Inferior parietal cortex (tissue), 1 donor: ENCODE results near the gene RAD51B.

Source experiments
- DNase-seq: peaks from one replicate; pipeline ENCODE4 v3.0.0-alpha.2; 2016; ENCODE audit errors: extremely low spot score

The RAD51B gene

DNA sequence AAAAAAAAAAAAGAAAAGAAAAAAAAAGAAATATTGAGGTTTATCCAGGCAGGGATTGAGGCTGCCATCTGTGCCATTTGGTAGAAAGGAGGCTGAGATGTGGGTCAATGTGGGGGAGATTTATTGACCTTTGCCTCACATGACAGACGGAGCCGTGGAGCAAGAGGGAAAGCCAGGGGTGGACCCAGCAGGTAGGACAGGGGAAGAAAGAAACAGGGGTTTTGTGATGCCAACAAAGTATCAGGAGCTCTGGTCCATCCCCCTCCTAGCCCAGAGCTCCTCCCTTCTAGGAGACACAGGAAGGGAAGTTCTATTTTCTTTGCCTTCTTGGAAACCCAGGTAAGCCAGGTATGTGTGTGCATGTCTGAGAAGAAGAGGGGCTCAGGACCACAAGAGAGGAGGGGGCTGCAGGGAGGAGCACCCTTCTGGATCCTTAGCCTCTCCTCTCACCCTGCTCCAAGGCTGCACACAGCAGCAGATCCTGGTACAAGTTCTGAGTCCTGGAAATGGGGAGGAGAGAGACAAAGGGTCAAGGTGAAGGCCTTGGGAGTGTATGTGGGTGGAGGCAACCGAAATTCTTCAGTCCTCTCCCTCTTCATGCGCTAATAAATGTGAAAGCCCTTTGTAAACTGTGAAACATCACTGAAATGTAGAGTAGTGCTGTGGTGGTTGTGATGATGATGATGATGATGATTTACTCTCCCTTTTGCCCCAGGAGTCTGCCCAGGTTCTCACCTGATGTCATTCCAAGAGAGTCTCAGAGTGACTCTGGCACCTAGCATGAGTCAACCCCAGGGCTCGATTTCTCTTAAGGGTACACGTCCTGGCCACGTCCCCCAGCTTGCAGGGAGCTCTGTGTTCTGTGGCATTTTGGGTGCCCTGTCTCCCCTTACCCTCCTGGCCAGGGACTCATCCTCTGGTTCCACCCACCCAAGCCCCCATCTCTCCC lies 947.0 kb downstream of the RAD51B start:
- no peak for DNase-seq

DNA sequence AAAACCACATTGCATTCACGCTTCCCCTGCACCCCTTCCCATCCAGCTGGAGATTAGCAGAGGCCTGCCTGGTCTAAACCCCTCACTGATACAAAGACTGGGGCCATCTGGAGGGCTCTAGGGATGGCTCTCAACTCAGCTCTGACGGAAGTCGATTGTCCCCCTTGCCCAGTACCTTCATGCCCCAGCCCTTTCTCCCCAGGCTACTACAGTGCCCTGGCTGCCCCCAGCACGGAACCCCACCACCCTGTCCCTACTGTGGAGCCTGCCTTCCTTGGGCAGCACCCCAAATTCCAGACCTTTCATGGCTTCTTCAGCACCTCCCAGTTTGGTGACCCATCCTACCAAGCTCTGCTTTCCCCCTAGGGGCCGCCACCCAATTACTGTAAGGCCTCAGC lies 947.7 kb downstream of the RAD51B start:
- DNase-seq = no peak

- DNase-seq = no peak
Measured at GRCh38 chr14:68768316-68768715, 948.7 kb downstream of the RAD51B start.

GRCh38 chr14:68770051-68770450 lies 950.5 kb downstream of the RAD51B start:
- DNase-seq = no peak

DNA sequence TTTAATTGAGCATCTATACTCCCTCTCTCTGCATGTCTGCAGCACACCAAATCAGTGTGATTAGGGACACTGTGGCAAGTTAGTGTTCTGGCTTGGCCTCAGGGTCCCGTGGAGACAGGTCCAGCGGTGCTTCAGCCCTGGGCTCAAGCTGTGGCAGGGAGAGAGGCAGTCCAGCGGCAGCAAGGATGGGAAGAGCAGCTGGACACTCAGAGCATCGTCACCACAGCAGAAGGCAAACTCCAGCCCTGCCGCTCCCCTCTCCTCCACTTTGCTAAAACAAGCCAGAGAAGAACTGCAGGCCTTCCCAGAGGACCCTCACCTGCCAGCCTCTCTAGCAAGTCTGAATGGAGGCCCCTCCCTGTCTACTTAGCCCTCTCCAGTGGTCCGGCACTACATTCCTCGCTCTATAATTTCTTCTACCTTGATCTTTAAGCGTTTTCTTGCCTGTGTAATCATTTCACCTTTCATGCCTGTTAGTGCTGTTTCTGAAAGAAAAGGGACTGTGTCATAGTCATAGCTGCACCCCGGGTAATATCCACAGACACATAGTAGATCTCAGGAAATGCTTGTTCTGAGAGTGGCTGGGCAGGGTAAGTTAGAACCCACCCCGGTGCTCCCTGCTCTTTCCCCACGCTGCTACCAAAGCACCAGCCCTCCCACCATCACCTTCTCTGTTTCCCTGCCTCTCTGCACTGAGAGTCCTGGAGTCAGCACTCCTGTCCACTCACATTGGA lies 951.1 kb downstream of the RAD51B start:
- no peak for DNase-seq

DNA sequence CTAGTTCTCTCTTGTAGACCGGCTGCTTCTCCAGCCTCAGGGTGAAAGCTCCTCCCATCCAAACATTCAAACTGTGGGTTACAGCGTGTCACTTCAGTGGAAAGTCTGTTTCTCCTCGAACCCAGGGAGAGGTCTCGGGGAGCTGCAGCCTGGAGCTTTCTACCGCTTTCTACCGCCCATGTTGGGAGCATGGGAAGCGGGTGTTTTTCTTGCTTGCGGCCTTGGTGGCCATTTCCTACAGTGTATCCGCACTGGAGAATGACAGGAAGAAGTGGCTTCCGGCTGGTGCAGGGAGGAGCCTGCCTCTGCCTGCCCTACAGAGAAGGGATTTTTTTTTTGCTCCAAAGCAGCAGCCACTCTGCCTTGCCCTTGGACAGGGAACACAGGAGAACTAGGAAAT lies 952.1 kb downstream of the RAD51B start:
- no peak for DNase-seq

DNA sequence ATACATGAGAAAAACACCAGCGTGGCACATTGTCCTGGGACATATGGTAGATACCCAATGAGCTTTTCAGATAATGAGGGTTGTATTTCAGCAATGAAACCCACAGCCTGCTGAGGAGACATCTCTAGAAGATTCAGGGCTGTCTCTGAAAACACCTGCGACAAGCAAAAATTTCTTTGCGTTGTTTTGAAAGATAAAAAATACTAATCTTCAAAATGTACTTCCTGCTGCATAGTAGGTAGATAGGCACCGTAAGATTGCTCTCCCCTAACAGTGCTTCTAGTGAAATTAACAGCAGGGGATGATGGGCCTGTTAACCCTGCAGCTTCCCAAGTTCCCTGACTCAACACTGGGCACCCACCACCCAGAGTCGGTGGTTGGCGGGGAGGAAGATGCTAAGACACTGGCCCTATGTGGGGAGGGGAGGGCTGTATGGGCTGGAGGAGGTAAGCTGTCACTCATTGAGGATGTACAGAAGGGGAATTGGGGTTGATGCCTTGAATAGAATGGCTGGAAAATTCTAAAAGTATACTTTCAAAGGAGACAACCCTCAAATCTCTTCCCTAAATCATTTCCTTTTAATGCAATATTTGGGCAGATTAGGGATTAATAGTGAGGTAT lies 953.3 kb downstream of the RAD51B start:
- no peak for DNase-seq

DNA sequence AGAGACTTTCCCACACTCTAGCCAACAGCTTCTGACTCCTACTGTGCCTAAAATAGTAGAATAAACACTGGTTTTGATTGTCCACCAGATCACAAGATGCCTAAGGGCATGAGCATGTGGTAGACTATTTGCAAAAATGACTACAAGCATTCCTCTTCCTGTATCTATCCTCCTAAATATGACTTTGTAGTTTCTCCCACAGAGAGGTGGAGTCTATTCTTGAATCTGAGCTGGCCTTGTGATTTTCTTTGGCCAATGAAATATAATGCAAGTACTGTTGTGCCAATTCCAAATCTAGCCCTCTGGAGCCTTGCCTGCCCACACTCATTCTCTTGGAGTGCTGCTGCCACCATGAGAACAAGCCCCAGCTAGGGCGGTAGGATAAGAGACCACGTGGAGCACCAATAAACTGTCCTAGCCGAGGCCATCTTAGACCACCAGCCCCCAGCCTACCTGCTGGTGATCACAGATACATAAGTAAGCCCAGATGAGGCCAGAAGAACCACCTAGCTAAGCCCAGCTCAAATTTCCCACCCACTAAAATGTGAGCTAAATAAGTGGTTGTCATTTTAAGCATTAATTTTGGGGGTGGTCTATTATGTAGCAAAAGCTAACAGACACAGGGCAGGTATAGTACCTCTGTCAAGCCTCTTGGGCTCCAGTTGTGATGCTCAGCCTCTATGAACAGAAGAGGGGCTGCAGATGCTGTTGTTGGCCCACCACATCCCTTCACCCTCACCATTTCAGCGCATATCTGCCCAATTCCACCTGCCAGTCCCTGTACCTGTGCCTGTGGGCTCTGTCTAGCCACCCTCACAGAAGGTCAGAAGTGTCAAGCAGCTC lies 955.4 kb downstream of the RAD51B start:
- DNase-seq = no peak

DNA sequence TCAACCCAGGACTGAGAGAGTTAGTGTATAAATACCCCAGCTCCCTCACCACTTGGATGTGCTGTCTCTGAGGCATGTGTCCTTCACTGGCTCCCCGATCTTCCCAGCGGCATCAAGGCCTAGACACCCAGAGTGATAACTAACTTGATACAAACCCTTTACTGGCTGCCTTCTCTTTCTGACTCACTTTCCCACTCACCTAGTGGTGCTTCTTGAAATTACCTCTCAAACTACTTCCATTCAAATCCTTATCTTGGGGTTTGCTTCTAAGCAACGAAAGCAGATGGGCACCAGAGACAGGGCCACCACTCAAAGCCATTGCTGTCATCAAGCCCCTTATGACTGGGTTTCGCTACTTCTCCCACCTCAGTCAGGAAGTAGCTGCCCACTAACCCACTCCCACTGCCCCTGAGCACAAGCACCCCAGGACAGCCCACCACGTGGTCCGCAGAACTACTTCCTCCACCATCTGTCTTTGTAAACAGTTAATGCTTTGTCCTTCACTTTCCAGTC lies 956.1 kb downstream of the RAD51B start:
- no peak for DNase-seq

GRCh38 chr14:68777644-68778043 lies 958.1 kb downstream of the RAD51B start:
- no peak for DNase-seq
